ENCODE results near the gene UBE3B.

GRCh38 chr12:109540526-109541412 lies 63.3 kb downstream of the UBE3B start:
- TF ChIP-seq POLR2AphosphoS5 (IDR thresholded peaks at IDR 0.05; ENCODE audit: low read depth, low read length) (no peak), POLR2A (IDR thresholded peaks at IDR 0.05; ENCODE audit: low read depth, low read length) (no peak), TAF1 (IDR thresholded peaks at IDR 0.05; ENCODE audit: borderline replicate concordance, low read depth, low read length) (no peak)
